ENCODE data around the gene INO80E. TPM values are rescaled to one million over a fixed set of nuclear protein-coding genes. Genes with fewer than 3 reads are reported as not detected.
A peak's percentile ranks its signal among the peaks of the same experiment; 100 is the strongest.

Gene INO80E
- total RNA-seq, 2 experiments from 2014 or later, result 75.9 to 79.1 TPM

DNA sequence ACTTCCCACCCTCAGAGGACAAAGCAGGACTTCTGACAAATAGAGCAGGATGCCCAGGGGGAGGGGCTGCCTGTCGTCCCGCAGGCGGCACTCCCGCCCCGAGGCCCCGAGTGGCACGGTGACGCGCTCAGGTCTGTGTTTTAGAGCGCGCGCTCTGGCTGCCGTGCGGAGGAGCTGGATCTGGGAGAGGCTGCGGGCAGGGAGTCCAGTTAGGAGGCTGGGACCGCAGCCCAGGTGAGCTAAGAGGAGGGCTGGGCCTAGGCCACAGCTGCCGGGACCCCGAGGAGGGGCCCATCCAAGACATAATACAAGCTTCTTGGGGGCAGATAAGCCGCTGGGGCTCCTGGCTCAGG is 8.4 kb downstream of the INO80E start:
- POLR2A ChIA-PET, result interaction anchor here (1.1 kb wide), 1 partner anchor 78 kb away, joined by 3 read pairs; the partner anchor contains the start of gene KCTD13
- Mint-ChIP-seq H3K4me1 (ENCODE audit: low read depth) (peaks cover 5% of the 10 kb centered on the region), H3K27ac (no peak overlapping the region), H3K4me3 (no peak overlapping the region), H3K9me3 (no peaks in the 10 kb centered on the region), H3K36me3 (ENCODE audit: low read depth) (peaks cover 2% of the 10 kb centered on the region), H3K27me3 (peaks cover 3% of the 10 kb centered on the region)
- CTCF ChIA-PET, result interaction anchor here (2.1 to 2.7 kb wide), 2 partner anchors 15 to 304 kb away, joined by 5 to 14 read pairs; no protein-coding TSS in a partner anchor
- DNase-seq (no peak), ATAC-seq (no peak)
- no peak for TF ChIP-seq CTCF (IDR thresholded peaks at IDR 0.05)
- intact Hi-C loops (cut with micrococcal nuclease), result no loop called here

DNA sequence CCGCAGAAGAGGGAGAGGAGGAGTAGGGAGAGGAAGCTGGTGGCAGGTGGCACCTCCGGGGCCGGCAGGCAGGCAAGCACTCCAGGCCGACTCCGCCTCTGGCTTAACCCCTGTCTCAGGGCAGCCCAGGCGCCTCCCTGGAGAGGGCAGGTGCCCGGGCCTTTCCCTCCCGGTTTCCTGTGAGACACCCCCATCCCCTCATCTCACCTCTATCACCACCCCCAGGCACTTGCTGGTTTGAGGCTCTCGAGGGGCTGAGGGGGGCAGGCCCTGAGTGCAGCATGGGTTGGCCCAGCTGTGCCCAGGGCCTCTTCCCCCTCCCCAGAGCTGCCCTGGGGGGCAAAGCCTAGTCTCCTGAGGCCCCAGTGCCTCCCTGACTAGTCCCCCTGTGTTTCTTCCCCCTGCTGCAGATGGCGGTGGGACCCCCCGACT is 8.8 kb downstream of the INO80E start:
- ChIA-PET CTCF (interaction anchor here (1.2 to 2.7 kb wide), 7 partner anchors 9 to 313 kb away, joined by 3 to 14 read pairs (median 5); partner anchors contain the start of genes HIRIP3, INO80E and TAOK2), POLR2A (interaction anchor here (1.1 kb wide), 1 partner anchor 79 kb away, joined by 3 read pairs; the partner anchor contains the start of gene KCTD13)
- no peak for DNase-seq
- peaks cover 6% of the 10 kb centered on the region for H3K27me3 Mint-ChIP-seq
- H3K27ac Mint-ChIP-seq, result no peak overlapping the region
- H3K9me3 Mint-ChIP-seq, result no peaks in the 10 kb centered on the region
- intact Hi-C loops (cut with micrococcal nuclease), result no loop called here
- H3K4me3 Mint-ChIP-seq, result no peak overlapping the region
- H3K36me3 Mint-ChIP-seq (ENCODE audit: low read depth), result peaks cover 2% of the 10 kb centered on the region
- H3K4me1 Mint-ChIP-seq (ENCODE audit: low read depth), result peaks cover 1% of the 10 kb centered on the region
- TF ChIP-seq CTCF (IDR thresholded peaks at IDR 0.05), result no peak
- ATAC-seq, result no peak

DNA sequence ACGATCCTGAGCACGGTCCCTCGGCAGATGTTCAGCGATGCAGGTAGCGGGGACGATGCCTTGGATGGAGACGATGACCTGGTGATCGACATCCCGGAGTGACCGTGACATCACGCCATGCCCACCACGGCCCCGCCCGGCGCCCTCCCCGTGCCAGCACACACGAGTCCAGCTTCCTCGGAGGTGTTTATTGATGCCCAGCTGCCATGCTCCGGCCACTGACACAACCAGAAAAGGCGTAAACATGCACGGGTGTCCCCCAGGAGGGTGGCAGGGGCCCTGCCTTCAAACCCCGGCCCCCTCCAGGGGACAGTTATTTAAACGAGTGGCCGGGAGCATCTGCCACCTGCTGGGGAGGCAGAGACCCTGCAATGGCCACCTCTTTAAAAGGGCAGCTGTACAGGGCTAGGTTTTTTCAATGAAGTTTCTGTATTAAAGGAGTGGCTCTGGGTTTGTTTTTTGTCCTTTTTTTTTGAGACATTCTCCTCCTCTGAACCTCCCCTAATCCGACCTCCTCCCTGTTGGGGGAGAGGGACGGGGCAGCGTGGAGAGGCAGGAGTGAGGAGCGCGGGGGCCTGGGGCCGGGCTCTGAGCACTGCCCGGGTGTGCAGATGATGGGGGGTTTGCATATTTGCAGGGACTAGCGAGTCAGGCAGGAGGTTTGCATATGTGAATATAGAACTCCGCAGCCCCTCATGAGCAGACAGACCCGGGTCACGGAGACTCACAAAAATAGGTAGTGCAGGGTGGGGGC is 9.5 kb downstream of the INO80E start:
- no peak overlapping the region for H3K27ac Mint-ChIP-seq
- CTCF ChIA-PET, result interaction anchor here (0.6 to 2.7 kb wide), 11 partner anchors 9 to 314 kb away, joined by 3 to 14 read pairs (median 3); partner anchors contain the start of genes HIRIP3, INO80E, KCTD13 and MVP
- POLR2A ChIA-PET, result interaction anchor here (0.8 to 1.5 kb wide), 4 partner anchors 10 to 96 kb away, joined by 3 to 6 read pairs (median 3); partner anchors contain the start of genes HIRIP3, INO80E and KCTD13
- peak; percentile 42 for DNase-seq
- peak; percentile 74 for ATAC-seq
- peaks cover 2% of the 10 kb centered on the region for H3K36me3 Mint-ChIP-seq (ENCODE audit: low read depth)
- no peaks in the 10 kb centered on the region for H3K9me3 Mint-ChIP-seq
- TF ChIP-seq CTCF (IDR thresholded peaks at IDR 0.05), result peak; percentile 85
- H3K4me1 Mint-ChIP-seq (ENCODE audit: low read depth), result peaks cover 7% of the 10 kb centered on the region
- H3K27me3 Mint-ChIP-seq, result peaks cover 12% of the 10 kb centered on the region
- intact Hi-C loops (cut with micrococcal nuclease), result no loop called here
- H3K4me3 Mint-ChIP-seq, result no peak overlapping the region

DNA sequence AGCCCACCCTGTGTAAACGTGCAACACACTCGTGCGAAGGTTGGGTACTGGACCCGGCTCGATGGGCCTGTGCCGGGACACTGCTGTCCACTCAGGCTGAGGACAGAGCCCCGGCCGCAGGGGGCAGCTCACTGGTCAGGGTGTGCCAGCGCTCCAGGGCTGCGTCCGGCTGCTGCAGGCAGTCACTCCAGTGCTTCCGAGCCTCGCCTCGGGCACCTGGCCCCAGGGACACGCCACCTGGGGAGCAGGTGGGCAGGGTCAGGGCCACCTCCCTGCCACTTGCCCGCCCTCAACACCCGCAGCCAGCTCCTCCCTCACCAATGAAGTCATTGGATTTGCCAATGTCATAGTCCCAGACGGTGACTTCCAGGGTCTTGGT is 10.0 kb downstream of the INO80E start:
- Mint-ChIP-seq H3K4me1 (ENCODE audit: low read depth) (peaks cover 9% of the 10 kb centered on the region), H3K36me3 (ENCODE audit: low read depth) (peaks cover 2% of the 10 kb centered on the region), H3K27me3 (peaks cover 13% of the 10 kb centered on the region), H3K27ac (no peak overlapping the region), H3K9me3 (no peaks in the 10 kb centered on the region), H3K4me3 (no peak overlapping the region)
- ATAC-seq (no peak), DNase-seq (no peak)
- ChIA-PET POLR2A (interaction anchor here (0.8 to 1.5 kb wide), 4 partner anchors 10 to 118 kb away, joined by 3 to 6 read pairs (median 4); partner anchors contain the start of genes HIRIP3 and INO80E), CTCF (interaction anchor here (0.6 to 2.7 kb wide), 13 partner anchors 10 to 315 kb away, joined by 3 to 14 read pairs (median 3); partner anchors contain the start of genes HIRIP3, INO80E, KCTD13 and MVP)
- no peak for TF ChIP-seq CTCF (IDR thresholded peaks at IDR 0.05)
- intact Hi-C loops (cut with micrococcal nuclease), result no loop called here
